Astrocyte of the spinal cord (primary cell): ENCODE data around the gene RGS9.

Source experiments
- DNase-seq: peaks from one replicate; pipeline ENCODE4 v3.0.0; 2011; ENCODE audit warnings: low read depth, low spot score
- H3K4me3 ChIP-seq: 2 replicates; pipeline ENCODE4 v1.5.1; 2011; ENCODE audit warnings: low read depth, mild to moderate bottlenecking, low read length, moderate library complexity
- in situ Hi-C: cut with HindIII; loops from 2 replicates; pipeline ENCODE4 v1.10.0; 2017; ENCODE audit warnings: low sequenced_read_pairs
- TF ChIP-seq, protein P1 (sequence below): IDR thresholded peaks from 2 replicates; pipeline ENCODE4 v1.5.1; 2012; ENCODE audit warnings: low read depth, mild to moderate bottlenecking, low read length, inconsistent platforms

Gene RGS9

DNA sequence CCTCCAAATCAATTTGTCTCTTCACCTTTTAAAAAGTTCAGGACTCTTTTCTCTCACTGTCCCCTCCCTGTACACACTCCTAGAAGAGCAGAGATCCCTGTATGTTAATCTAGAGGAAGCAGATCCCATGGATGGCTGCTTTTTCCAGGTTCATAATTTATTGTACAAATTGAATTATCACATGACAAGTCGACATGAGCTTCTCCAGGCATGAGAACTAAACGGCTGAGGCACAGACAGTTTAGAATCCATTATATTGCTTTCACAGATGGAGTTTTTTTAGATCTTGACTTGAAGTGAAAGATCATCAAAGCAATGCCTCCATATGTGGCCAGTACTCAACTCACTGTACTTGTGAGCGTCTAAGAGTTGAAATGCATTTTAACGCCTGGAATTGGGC lies 47.9 kb downstream of the RGS9 start:
- H3K4me3 ChIP-seq, result no peak overlapping the region
- no peak for DNase-seq
- in situ Hi-C loops, result no loop called here
- TF ChIP-seq, protein P1, sequence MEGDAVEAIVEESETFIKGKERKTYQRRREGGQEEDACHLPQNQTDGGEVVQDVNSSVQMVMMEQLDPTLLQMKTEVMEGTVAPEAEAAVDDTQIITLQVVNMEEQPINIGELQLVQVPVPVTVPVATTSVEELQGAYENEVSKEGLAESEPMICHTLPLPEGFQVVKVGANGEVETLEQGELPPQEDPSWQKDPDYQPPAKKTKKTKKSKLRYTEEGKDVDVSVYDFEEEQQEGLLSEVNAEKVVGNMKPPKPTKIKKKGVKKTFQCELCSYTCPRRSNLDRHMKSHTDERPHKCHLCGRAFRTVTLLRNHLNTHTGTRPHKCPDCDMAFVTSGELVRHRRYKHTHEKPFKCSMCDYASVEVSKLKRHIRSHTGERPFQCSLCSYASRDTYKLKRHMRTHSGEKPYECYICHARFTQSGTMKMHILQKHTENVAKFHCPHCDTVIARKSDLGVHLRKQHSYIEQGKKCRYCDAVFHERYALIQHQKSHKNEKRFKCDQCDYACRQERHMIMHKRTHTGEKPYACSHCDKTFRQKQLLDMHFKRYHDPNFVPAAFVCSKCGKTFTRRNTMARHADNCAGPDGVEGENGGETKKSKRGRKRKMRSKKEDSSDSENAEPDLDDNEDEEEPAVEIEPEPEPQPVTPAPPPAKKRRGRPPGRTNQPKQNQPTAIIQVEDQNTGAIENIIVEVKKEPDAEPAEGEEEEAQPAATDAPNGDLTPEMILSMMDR, result no peak

DNA sequence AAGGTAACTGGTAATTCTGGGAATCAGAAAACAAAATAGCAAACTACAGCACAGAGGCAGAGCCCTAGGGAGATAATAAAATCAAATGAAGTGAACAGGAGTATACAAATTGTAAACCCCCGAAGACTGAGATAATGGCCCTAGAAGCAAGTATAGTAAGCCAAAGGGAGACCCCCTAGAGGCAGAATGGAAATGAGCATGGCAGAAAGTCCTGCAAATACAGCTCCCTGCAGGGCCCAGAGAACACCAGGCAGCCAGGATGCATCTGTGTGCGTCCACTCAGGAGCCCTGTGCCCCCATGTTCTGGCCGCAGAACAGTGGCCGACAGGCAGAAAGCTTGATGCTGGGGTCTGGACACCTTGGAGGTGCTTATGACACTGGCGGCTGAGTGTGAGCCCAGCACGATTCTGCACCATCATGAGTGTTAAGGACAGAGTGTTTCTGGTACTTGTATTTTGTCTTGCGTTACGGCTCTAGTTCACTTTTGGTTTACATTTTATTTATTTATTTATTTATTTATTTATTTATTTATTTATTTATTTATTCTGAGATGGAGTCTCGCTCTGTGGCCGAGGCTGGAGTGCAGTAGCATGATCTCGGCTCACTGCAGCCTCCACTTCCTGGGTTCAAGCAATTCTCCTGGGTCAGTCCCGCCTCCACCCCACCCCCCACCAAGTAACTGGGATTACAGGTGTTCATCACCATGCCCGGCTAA lies 48.7 kb downstream of the RGS9 start:
- TF ChIP-seq, protein P1, result no peak
- DNase-seq, result no peak
- in situ Hi-C loops, result no loop called here
- no peak overlapping the region for H3K4me3 ChIP-seq

DNA sequence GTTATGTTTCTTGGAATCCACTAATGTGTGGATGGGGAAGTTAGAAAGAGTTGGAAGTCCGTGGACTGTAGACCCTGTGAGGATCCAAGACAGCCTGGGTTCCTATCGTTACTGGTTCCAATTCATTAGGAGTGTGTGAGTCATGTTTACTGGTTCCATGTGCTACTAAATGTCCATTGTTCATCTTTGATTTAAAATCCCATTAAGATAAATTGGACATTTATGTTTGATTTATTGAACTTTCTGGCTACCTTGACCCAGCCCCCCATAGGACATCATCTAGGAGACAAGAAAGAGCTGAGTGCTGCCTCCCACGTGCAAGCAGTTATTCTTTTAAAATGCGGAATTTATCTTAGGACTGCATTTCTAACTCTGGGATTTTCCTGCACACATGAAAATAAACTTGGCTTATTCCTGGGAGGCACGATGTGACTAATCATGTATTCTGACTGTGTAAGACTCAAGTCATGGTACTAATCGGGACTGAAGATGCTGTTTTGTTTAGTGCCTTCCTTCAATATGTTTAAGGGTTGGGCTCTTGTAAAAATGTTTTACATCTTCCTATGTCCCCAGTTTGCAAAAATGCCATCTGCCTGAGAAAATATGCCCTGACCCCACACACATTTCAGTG lies 53.4 kb downstream of the RGS9 start:
- in situ Hi-C loops, result no loop called here
- TF ChIP-seq, protein P1, result no peak
- no peak overlapping the region for H3K4me3 ChIP-seq
- DNase-seq, result peak; percentile 58

DNA sequence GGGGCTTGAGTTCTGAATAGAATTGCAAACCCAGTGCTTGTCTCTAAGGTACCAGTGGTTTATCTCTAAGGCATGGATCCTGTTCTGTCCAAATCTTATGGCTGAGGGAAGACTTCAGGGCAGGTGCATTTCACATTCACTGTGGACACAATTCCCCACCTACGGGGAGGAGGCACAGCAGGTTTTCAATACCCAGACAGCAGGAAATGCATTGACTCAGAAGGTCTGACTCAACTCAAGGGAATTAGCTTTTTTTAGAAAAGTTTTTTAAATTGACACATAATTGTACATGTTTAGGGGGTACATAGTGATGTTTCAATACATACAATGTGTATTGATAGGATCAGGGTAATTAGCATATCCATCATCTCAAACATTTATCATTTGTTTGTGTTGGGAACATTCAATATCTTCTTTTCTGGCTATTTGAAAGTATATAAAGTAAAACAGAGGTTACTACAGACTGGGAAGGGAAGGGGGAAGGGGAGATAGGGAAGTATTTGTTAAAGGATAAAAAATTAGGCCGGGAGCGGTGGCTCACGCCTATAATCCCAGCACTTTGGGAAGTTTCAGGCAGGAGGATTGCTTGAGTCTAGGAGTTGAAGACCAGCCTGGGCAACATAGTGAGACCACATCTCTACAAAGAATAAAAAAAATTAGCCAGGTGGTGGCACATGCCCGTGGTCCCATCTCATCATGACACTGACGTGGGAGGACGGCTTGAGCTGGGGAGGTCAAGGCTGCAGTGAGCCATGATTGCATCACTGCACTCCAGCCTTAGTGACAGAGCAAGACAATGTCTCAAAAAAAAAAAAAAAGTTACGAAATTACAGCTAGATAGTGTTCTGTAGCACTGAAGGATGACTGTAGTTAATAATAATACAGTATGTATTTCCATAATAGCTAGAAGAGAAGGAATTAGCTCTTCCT lies 54.9 kb downstream of the RGS9 start:
- TF ChIP-seq, protein P1, result no peak
- DNase-seq, result peak; percentile 71
- H3K4me3 ChIP-seq, result no peak overlapping the region
- in situ Hi-C loops, result no loop called here

DNA sequence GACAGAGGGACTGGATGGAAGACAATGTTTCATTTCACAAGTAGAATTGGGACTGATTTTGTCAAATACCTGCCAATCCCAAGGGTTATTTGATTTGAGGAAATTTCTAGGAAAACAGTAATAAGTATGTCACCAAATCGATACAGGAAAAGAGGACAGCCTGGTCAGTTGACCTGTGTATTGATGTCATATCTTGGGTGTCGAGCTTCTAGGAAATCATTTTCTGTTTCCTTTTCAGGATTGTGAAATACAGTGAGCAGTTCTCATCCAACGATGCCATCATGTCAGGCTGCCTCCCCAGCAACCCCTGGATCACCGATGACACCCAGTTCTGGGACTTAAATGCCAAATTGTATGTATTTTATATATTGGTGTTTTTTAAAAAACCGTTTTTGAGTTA lies 56.1 kb downstream of the RGS9 start:
- H3K4me3 ChIP-seq, result no peak overlapping the region
- in situ Hi-C loops, result no loop called here

More for the DNA sequence above, 56.1 kb downstream of the RGS9 start:
- TF ChIP-seq, protein P1, result no peak
- no peak for DNase-seq
